Chondrocyte (in vitro differentiated cells): ENCODE data around the gene FARP1. TPM values are rescaled to one million over a fixed set of nuclear protein-coding genes. Genes with fewer than 3 reads are reported as not detected.

Experiments used
- DNase-seq: peaks from one replicate; pipeline ENCODE4 v3.0.0; 2021; ENCODE audit warnings: mixed read lengths, low spot score
- H3K27ac Mint-ChIP-seq: one replicate; pipeline ENCODE4 v1.8.0; 2021; ENCODE audit warnings: mild to moderate bottlenecking, moderate library complexity, mixed read lengths; ENCODE audit not compliant: unreplicated experiment
- H3K27me3 Mint-ChIP-seq: 2 replicates; pipeline ENCODE4 v1.8.0; 2021; ENCODE audit warnings: low read depth, mixed read lengths
- H3K36me3 Mint-ChIP-seq: 2 replicates; pipeline ENCODE4 v1.8.0; 2021; ENCODE audit warnings: low read depth, mixed read lengths
- H3K4me1 Mint-ChIP-seq: 2 replicates; pipeline ENCODE4 v1.8.0; 2021; ENCODE audit warnings: low read depth, mild to moderate bottlenecking, mixed read lengths
- H3K4me3 Mint-ChIP-seq: one replicate; pipeline ENCODE4 v1.8.0; 2021; ENCODE audit warnings: mild to moderate bottlenecking, moderate library complexity, mixed read lengths; ENCODE audit not compliant: unreplicated experiment
- H3K9me3 Mint-ChIP-seq: 2 replicates; pipeline ENCODE4 v1.8.0; 2021; ENCODE audit warnings: low read depth, mixed read lengths
- CTCF ChIP-seq: fragments of 200-600 bp; sonication (generic); IDR thresholded peaks from 2 replicates; pipeline ENCODE4 v1.5.0; 2021; ENCODE audit warnings: antibody characterized with exemption, mild to moderate bottlenecking, moderate library complexity
- total RNA-seq: library from RNA; stranded (reverse); gene quantifications from 3 replicates; pipeline ENCODE4 v1.2.1, GENCODE V29; 2021

The FARP1 gene
- total RNA-seq, 1 donor from 2014 or later: 331 TPM

DNA sequence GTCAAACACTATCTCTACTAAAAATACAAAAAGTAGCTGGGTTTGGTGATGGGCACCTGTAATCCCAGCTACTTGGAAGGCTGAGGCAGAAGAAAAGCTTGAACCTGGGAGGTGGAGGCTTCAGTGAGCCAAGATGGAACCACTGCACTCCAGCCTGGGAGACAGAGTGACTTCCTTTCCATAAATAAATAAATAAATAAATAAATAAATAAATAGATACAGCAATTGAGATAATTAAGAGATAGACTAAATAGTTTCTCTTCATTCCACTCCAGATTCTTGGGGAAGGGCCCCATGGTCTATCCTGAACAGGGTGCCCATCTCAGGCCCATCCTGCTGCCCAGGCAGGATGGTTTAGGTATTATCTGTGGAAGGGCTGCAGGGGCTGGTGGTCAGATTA, 24.0 kb upstream of the FARP1 start:
- no peak overlapping the region for H3K4me3 Mint-ChIP-seq
- peaks cover 2% of the 10 kb centered on the region for H3K36me3 Mint-ChIP-seq
- no peak overlapping the region for H3K27ac Mint-ChIP-seq
- no peaks in the 10 kb centered on the region for H3K4me1 Mint-ChIP-seq
- TF ChIP-seq CTCF: no peak
- no peaks in the 10 kb centered on the region for H3K27me3 Mint-ChIP-seq
- DNase-seq: no peak
- peaks cover 9% of the 10 kb centered on the region for H3K9me3 Mint-ChIP-seq

DNA sequence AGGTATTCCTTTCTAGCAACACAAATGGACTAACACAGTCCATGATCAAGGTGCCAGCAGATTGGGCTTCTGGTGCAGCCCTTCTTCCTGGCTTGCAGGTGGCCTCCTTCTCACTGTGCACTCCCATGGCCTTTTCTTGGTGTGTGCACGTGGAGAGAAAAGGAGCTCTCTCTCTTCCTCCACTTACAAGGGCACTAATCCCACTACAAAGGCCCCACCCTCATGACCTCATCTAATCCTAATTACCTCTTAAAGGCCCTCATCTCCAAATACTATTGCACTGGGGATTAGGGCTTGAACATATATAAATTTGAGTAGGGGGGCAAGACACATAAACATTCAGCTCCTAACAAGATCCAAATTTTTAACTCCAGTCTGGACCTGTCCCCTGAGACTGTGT, 19.7 kb upstream of the FARP1 start:
- Mint-ChIP-seq H3K4me3 (no peak overlapping the region), H3K27ac (no peak overlapping the region), H3K27me3 (no peaks in the 10 kb centered on the region), H3K4me1 (no peaks in the 10 kb centered on the region), H3K9me3 (peaks cover 14% of the 10 kb centered on the region), H3K36me3 (peaks cover 4% of the 10 kb centered on the region)
- no peak for TF ChIP-seq CTCF
- DNase-seq: no peak

- no peaks in the 10 kb centered on the region for H3K27me3 Mint-ChIP-seq
- H3K9me3 Mint-ChIP-seq: peaks cover 2% of the 10 kb centered on the region
- peak; percentile 29 for TF ChIP-seq CTCF
- no peak overlapping the region for H3K4me3 Mint-ChIP-seq
- H3K27ac Mint-ChIP-seq: no peak overlapping the region
- H3K4me1 Mint-ChIP-seq: peaks cover 6% of the 10 kb centered on the region
- DNase-seq: no peak
- no peaks in the 10 kb centered on the region for H3K36me3 Mint-ChIP-seq
Measured at GRCh38 chr13:98129059-98129746, 13.7 kb upstream of the FARP1 start.

GRCh38 chr13:98133946-98134345, 8.9 kb upstream of the FARP1 start:
- peaks cover 6% of the 10 kb centered on the region for H3K4me1 Mint-ChIP-seq
- no peaks in the 10 kb centered on the region for H3K9me3 Mint-ChIP-seq
- no peaks in the 10 kb centered on the region for H3K27me3 Mint-ChIP-seq
- TF ChIP-seq CTCF: no peak
- no peak overlapping the region for H3K27ac Mint-ChIP-seq
- DNase-seq: no peak
- H3K36me3 Mint-ChIP-seq: no peaks in the 10 kb centered on the region
- no peak overlapping the region for H3K4me3 Mint-ChIP-seq

DNA sequence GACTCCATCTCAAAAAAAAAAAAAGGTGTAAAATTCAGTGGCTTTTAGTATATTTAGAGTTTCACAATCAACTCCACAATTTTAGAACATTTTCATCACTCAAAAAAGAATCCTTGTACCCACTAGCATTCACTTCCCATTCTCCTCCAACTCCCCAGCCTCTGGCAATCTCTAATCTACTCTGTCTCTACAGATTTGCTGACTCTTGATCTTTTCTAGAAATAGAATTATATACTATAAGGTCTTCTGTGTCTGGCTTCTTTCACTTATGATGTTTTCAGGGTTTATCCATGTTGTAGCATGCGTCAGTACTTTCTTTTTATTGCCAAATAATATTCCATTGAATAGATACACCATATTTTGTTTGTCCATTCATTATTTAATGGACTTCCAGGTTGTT, 8.0 kb upstream of the FARP1 start:
- no peaks in the 10 kb centered on the region for H3K9me3 Mint-ChIP-seq
- H3K27ac Mint-ChIP-seq: no peak overlapping the region
- H3K4me1 Mint-ChIP-seq: peaks cover 1% of the 10 kb centered on the region
- H3K27me3 Mint-ChIP-seq: no peaks in the 10 kb centered on the region
- no peak for TF ChIP-seq CTCF
- no peaks in the 10 kb centered on the region for H3K36me3 Mint-ChIP-seq
- no peak overlapping the region for H3K4me3 Mint-ChIP-seq
- no peak for DNase-seq
